MM.1S (cell line): ENCODE results near the gene SHTN1.

Experiments used
- DNase-seq: peaks from one replicate; pipeline ENCODE4 v3.0.0-alpha.2; 2015
- H2AFZ ChIP-seq: fragments of 300-600 bp; sonication (generic); 2 replicates; pipeline ENCODE4 v1.6.0; 2016; ENCODE audit warnings: antibody characterized with exemption, low read length
- H3F3A ChIP-seq: fragments of 300-600 bp; sonication (generic); 2 replicates; pipeline ENCODE4 v1.6.1; 2016; ENCODE audit warnings: mild to moderate bottlenecking, antibody characterized with exemption, low read length, moderate library complexity, mixed read lengths; ENCODE audit not compliant: insufficient read depth
- H3K27ac ChIP-seq: fragments of 300-600 bp; sonication (generic); 2 replicates; pipeline ENCODE4 v1.5.1; 2016; ENCODE audit warnings: mild to moderate bottlenecking, low read length
- H3K27me3 ChIP-seq: fragments of 300-600 bp; sonication (generic); replicated peaks from 2 replicates; pipeline ENCODE4 v1.6.0; 2016; ENCODE audit warnings: low read length; ENCODE audit not compliant: insufficient read depth
- H3K36me3 ChIP-seq: fragments of 300-600 bp; sonication (generic); replicated peaks from 2 replicates; pipeline ENCODE4 v1.6.1; 2016; ENCODE audit warnings: mild to moderate bottlenecking, low read length, mixed read lengths; ENCODE audit not compliant: insufficient read depth
- H3K4me1 ChIP-seq: fragments of 300-600 bp; sonication (generic); 2 replicates; pipeline ENCODE4 v1.6.1; 2016; ENCODE audit warnings: low read length, mixed read lengths
- H3K4me2 ChIP-seq: fragments of 300-600 bp; sonication (generic); 2 replicates; pipeline ENCODE4 v1.6.0; 2016; ENCODE audit warnings: low read depth, low read length
- H3K4me3 ChIP-seq: fragments of 300-600 bp; sonication (generic); 2 replicates; pipeline ENCODE4 v1.5.1; 2016; ENCODE audit warnings: low read length, mixed read lengths
- H3K79me2 ChIP-seq: fragments of 300-600 bp; sonication (generic); 2 replicates; pipeline ENCODE4 v1.6.1; 2016; ENCODE audit warnings: mixed run types, low read length, mixed read lengths
- H3K9ac ChIP-seq: fragments of 300-600 bp; sonication (generic); 2 replicates; pipeline ENCODE4 v1.6.1; 2016; ENCODE audit warnings: low read length, mixed read lengths
- H3K9me2 ChIP-seq: fragments of 300-600 bp; sonication (generic); replicated peaks from 2 replicates; pipeline ENCODE4 v1.6.1; 2016; ENCODE audit warnings: mild to moderate bottlenecking, low read length, mixed read lengths; ENCODE audit not compliant: insufficient read depth
- H3K9me3 ChIP-seq: fragments of 300-600 bp; sonication (generic); replicated peaks from 2 replicates; pipeline ENCODE4 v1.6.1; 2016; ENCODE audit warnings: mild to moderate bottlenecking, low read length, mixed read lengths; ENCODE audit not compliant: insufficient read depth
- H4K20me1 ChIP-seq: fragments of 300-600 bp; sonication (generic); 2 replicates; pipeline ENCODE4 v1.6.1; 2016; ENCODE audit warnings: mild to moderate bottlenecking, low read length, moderate library complexity, mixed read lengths; ENCODE audit not compliant: insufficient read depth
- CTCF ChIP-seq: fragments of 300-600 bp; sonication (generic); IDR thresholded peaks from 2 replicates; pipeline ENCODE4 v1.5.1; 2016; ENCODE audit warnings: antibody characterized with exemption, low read length, mixed read lengths
- EZH2 ChIP-seq: fragments of 300-600 bp; sonication (generic); optimal IDR thresholded peaks from 2 replicates; pipeline ENCODE3; 2017; ENCODE audit warnings: low read depth, mild to moderate bottlenecking, antibody characterized with exemption, low read length, mixed read lengths
- EZH2phosphoT487 ChIP-seq: fragments of 300-600 bp; sonication (generic); IDR thresholded peaks from 2 replicates; pipeline ENCODE4 v1.6.1; 2018; ENCODE audit warnings: antibody characterized with exemption, low read length

The SHTN1 gene

GRCh38 chr10:116868198-116868676 is 136.8 kb downstream of the SHTN1 start:
- H3K79me2 ChIP-seq: no peaks in the 10 kb centered on the region
- no peaks in the 10 kb centered on the region; the same call in 1 of the 2 replicates for H3K4me1 ChIP-seq
- H2AFZ ChIP-seq: no peak overlapping the region
- H3K9me2 ChIP-seq: no peaks in the 10 kb centered on the region
- H3K27me3 ChIP-seq: no peaks in the 10 kb centered on the region
- no peaks in the 10 kb centered on the region for H3K9me3 ChIP-seq
- no peaks in the 10 kb centered on the region for H3K36me3 ChIP-seq
- no peak overlapping the region for H3K9ac ChIP-seq
- H3K4me3 ChIP-seq: no peak overlapping the region
- no peaks in the 10 kb centered on the region for H4K20me1 ChIP-seq
- no peak overlapping the region for H3K4me2 ChIP-seq
- DNase-seq: no peak
- H3F3A ChIP-seq: no peaks in the 10 kb centered on the region
- no peak overlapping the region for H3K27ac ChIP-seq
- TF ChIP-seq CTCF (no peak), EZH2phosphoT487 (no peak), EZH2 (no peak)

- Histone ChIP-seq H3K9ac (no peak overlapping the region), H3K27ac (no peak overlapping the region), H3K27me3 (no peaks in the 10 kb centered on the region), H2AFZ (no peak overlapping the region), H3K9me2 (no peaks in the 10 kb centered on the region), H3F3A (no peaks in the 10 kb centered on the region), H3K4me3 (no peak overlapping the region), H3K4me2 (no peak overlapping the region), H3K36me3 (no peaks in the 10 kb centered on the region), H4K20me1 (no peaks in the 10 kb centered on the region), H3K9me3 (no peaks in the 10 kb centered on the region), H3K4me1 (no peaks in the 10 kb centered on the region), H3K79me2 (no peaks in the 10 kb centered on the region)
- no peak for DNase-seq
- TF ChIP-seq EZH2phosphoT487 (no peak), EZH2 (no peak), CTCF (no peak)
These were observed 137.9 kb downstream of the SHTN1 start for GRCh38 chr10:116866987-116867595.

GRCh38 chr10:116866066-116866465 is 138.9 kb downstream of the SHTN1 start:
- Histone ChIP-seq H3F3A (no peaks in the 10 kb centered on the region), H3K4me1 (no peaks in the 10 kb centered on the region)
- no peak for DNase-seq

More at GRCh38 chr10:116866066-116866465, 138.9 kb downstream of the SHTN1 start:
- no peaks in the 10 kb centered on the region for H3K9me3 ChIP-seq
- H3K4me2 ChIP-seq: no peak overlapping the region
- H4K20me1 ChIP-seq: no peaks in the 10 kb centered on the region
- no peaks in the 10 kb centered on the region for H3K9me2 ChIP-seq
- TF ChIP-seq EZH2 (no peak), CTCF (no peak), EZH2phosphoT487 (no peak)
- H2AFZ ChIP-seq: no peak overlapping the region
- H3K36me3 ChIP-seq: no peaks in the 10 kb centered on the region
- H3K27me3 ChIP-seq: no peaks in the 10 kb centered on the region
- no peak overlapping the region for H3K27ac ChIP-seq
- no peak overlapping the region for H3K9ac ChIP-seq
- no peak overlapping the region for H3K4me3 ChIP-seq
- H3K79me2 ChIP-seq: no peaks in the 10 kb centered on the region
